IMR-90 (cell line): ENCODE measurements around the gene TM7SF3.

ENCODE experiments used
- CEBPB ChIP-seq: IDR thresholded peaks from 2 replicates; pipeline ENCODE4 v1.6.1; 2012; ENCODE audit warnings: low read depth, low read length, improper control_type of control experiment
- FOS ChIP-seq: fragments of 150-350 bp; IDR thresholded peaks from 2 replicates; pipeline ENCODE4 v1.6.1; 2016; ENCODE audit warnings: low read depth, low read length
- MAZ ChIP-seq: IDR thresholded peaks from 2 replicates; pipeline ENCODE4 v1.6.1; 2012; ENCODE audit warnings: low read depth, mild to moderate bottlenecking, low read length, improper control_type of control experiment, moderate library complexity, borderline replicate concordance
- MXI1 ChIP-seq: IDR thresholded peaks from 2 replicates; pipeline ENCODE4 v1.6.1; 2012; ENCODE audit warnings: low read depth, mild to moderate bottlenecking, low read length, moderate library complexity, borderline replicate concordance
- POLR2A ChIP-seq: IDR thresholded peaks from 2 replicates; pipeline ENCODE4 v1.6.1; 2012; ENCODE audit warnings: mild to moderate bottlenecking, low read depth, low read length
- SMC3 ChIP-seq: fragments of 150-350 bp; IDR thresholded peaks from 2 replicates; pipeline ENCODE4 v1.6.1; 2016; ENCODE audit warnings: low read depth, mild to moderate bottlenecking, antibody characterized with exemption, low read length, moderate library complexity
- TF ChIP-seq, protein P1 (sequence below): conservative IDR thresholded peaks from 2 replicates; pipeline ENCODE4 v1.5.1; 2012; ENCODE audit warnings: mild to moderate bottlenecking, low read depth, low read length, improper control_type of control experiment
- TF ChIP-seq, protein P2 (sequence below): fragments of 150-350 bp; IDR thresholded peaks from 2 replicates; pipeline ENCODE4 v1.6.1; 2016; ENCODE audit warnings: low read depth, mild to moderate bottlenecking, low read length, moderate library complexity, borderline replicate concordance

DNA sequence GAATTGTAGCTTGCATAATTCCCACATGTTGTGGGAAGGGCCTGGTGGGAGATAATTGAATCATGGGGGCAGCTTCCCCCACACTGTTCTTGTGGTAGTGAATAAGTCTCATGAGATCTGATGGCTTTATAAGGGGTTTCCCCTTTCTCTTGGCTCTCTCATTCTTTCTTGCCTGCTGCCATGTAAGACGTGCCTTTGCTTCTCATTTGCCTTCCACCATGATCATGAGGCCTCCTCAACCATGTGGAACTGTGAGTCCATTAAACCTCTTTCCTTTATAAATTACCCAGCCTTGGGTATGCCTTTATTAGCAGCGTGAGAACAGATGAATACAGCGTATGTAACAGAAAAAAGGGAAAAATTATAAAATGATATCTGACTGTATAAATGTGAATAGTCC, 47.1 kb upstream of the TM7SF3 start:
- TF ChIP-seq, protein P1, sequence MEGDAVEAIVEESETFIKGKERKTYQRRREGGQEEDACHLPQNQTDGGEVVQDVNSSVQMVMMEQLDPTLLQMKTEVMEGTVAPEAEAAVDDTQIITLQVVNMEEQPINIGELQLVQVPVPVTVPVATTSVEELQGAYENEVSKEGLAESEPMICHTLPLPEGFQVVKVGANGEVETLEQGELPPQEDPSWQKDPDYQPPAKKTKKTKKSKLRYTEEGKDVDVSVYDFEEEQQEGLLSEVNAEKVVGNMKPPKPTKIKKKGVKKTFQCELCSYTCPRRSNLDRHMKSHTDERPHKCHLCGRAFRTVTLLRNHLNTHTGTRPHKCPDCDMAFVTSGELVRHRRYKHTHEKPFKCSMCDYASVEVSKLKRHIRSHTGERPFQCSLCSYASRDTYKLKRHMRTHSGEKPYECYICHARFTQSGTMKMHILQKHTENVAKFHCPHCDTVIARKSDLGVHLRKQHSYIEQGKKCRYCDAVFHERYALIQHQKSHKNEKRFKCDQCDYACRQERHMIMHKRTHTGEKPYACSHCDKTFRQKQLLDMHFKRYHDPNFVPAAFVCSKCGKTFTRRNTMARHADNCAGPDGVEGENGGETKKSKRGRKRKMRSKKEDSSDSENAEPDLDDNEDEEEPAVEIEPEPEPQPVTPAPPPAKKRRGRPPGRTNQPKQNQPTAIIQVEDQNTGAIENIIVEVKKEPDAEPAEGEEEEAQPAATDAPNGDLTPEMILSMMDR: no peak
- no peak for TF ChIP-seq FOS
- TF ChIP-seq CEBPB: no peak
- TF ChIP-seq, protein P2, sequence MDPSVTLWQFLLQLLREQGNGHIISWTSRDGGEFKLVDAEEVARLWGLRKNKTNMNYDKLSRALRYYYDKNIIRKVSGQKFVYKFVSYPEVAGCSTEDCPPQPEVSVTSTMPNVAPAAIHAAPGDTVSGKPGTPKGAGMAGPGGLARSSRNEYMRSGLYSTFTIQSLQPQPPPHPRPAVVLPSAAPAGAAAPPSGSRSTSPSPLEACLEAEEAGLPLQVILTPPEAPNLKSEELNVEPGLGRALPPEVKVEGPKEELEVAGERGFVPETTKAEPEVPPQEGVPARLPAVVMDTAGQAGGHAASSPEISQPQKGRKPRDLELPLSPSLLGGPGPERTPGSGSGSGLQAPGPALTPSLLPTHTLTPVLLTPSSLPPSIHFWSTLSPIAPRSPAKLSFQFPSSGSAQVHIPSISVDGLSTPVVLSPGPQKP: no peak
- no peak for TF ChIP-seq POLR2A
- TF ChIP-seq MXI1: no peak
- no peak for TF ChIP-seq MAZ
- no peak for TF ChIP-seq SMC3
